ENCODE measurements around the gene CA6. TPM values are rescaled to one million over a fixed set of nuclear protein-coding genes. Genes with fewer than 3 reads are reported as not detected.
"Not testable (repeated sequence)": the region's sequence is repeated elsewhere in the genome, so short reads cannot be mapped to it uniquely, and the experiment has no call there.

Gene CA6
- total RNA-seq, 2 experiments from 2014 or later, result not detected

- BruUV-seq (replicated peaks), result no TSS peak
- ChIA-PET CTCF (ENCODE audit: unreplicated experiment) (interaction anchor here (1.0 kb wide), 1 partner anchor 48 kb away, joined by 3 read pairs; no protein-coding TSS in a partner anchor), POLR2A (interaction anchor here (0.6 to 1.0 kb wide), 3 partner anchors 9 to 755 kb away, joined by 3 to 4 read pairs (median 3); no protein-coding TSS in a partner anchor)
Observed at GRCh38 chr1:8915446-8915845, 30.2 kb upstream of the CA6 start.

DNA sequence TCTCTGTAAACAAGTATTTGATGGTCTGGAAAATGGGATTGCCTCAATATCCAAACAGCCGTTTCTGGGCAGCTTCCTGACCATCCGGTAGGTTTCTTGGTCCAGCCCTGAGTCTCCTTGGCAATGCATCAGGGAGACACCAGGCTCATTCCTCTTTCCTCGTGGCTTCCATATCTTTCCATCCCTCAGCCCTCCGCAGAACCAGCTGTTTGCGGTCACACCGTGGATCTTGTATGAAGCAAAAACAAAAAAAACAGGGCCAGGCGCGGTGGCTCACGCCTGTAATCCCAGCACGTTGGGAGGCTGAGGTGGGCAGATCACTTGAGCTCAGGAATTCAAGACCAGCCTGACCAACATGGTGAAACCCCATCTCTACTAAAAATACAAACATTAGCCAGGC is 28.1 kb upstream of the CA6 start:
- H3K36me3 ChIP-seq (ENCODE audit: insufficient read depth, low read length); H3K27ac ChIP-seq (ENCODE audit: low read depth, low read length, poor library complexity, severe bottlenecking); BruUV-seq (replicated peaks); CTCF ChIA-PET (ENCODE audit: unreplicated experiment); H3K4me3 ChIP-seq (ENCODE audit: low read depth, low read length, poor library complexity, severe bottlenecking); H3K9me3 ChIP-seq (ENCODE audit: low read length); H3K4me2 ChIP-seq (ENCODE audit: low read length); intact Hi-C loops (cut with micrococcal nuclease; ENCODE audit: unreplicated experiment); H2AFZ ChIP-seq (ENCODE audit: low read length); H4K20me1 ChIP-seq (ENCODE audit: insufficient read depth, low read length); H3K4me1 ChIP-seq (ENCODE audit: insufficient read depth, low read length, poor library complexity, severe bottlenecking); H3K79me2 ChIP-seq (ENCODE audit: insufficient read depth, low read depth, low read length); DNase-seq (ENCODE audit: low spot score); H3K9me2 ChIP-seq (ENCODE audit: insufficient read depth, low read length): not testable (repeated sequence)
- POLR2A ChIA-PET, result interaction anchor here (0.7 kb wide), 1 partner anchor 1020 kb away, joined by 8 read pairs; no protein-coding TSS in a partner anchor

More at GRCh38 chr1:8915446-8915845, 30.2 kb upstream of the CA6 start:
- Histone ChIP-seq H4K20me1 (ENCODE audit: insufficient read depth, low read length) (no peaks in the 10 kb centered on the region), H2AFZ (ENCODE audit: low read length) (no peak overlapping the region), H3K4me1 (ENCODE audit: insufficient read depth, low read length, poor library complexity, severe bottlenecking) (peaks cover 4% of the 10 kb centered on the region), H3K9me2 (ENCODE audit: insufficient read depth, low read length) (no peaks in the 10 kb centered on the region), H3K36me3 (ENCODE audit: insufficient read depth, low read length) (no peaks in the 10 kb centered on the region), H3K4me3 (ENCODE audit: low read depth, low read length, poor library complexity, severe bottlenecking) (no peak overlapping the region), H3K27ac (ENCODE audit: low read depth, low read length, poor library complexity, severe bottlenecking) (no peak overlapping the region), H3K79me2 (ENCODE audit: insufficient read depth, low read depth, low read length) (no peaks in the 10 kb centered on the region), H3K9me3 (ENCODE audit: low read length) (no peaks in the 10 kb centered on the region), H3K4me2 (ENCODE audit: low read length) (no peak overlapping the region)
- intact Hi-C loops (cut with micrococcal nuclease; ENCODE audit: unreplicated experiment), result no loop called here
- no peak for DNase-seq (ENCODE audit: low spot score)
- no peak for TF ChIP-seq EZH2phosphoT487 (IDR thresholded peaks at IDR 0.05; ENCODE audit: borderline replicate concordance, low read depth, low read length)
- no peak for TF ChIP-seq CTCF (conservative IDR thresholded peaks at IDR 0.05; ENCODE audit: low read length)

GRCh38 chr1:8922962-8923361 is 22.7 kb upstream of the CA6 start:
- intact Hi-C loops (cut with micrococcal nuclease; ENCODE audit: unreplicated experiment), result no loop called here
- H3K27ac ChIP-seq (ENCODE audit: low read depth, low read length, poor library complexity, severe bottlenecking), result no peak overlapping the region
- TF ChIP-seq EZH2phosphoT487 (IDR thresholded peaks at IDR 0.05; ENCODE audit: borderline replicate concordance, low read depth, low read length) (no peak), CTCF (conservative IDR thresholded peaks at IDR 0.05; ENCODE audit: low read length) (no peak)
- CTCF ChIA-PET (ENCODE audit: unreplicated experiment), result no interaction called here
- H3K9me3 ChIP-seq (ENCODE audit: low read length), result no peaks in the 10 kb centered on the region
- no TSS peak for BruUV-seq (replicated peaks)
- peaks cover 4% of the 10 kb centered on the region for H3K4me1 ChIP-seq (ENCODE audit: insufficient read depth, low read length, poor library complexity, severe bottlenecking)
- POLR2A ChIA-PET, result no interaction called here
- H3K4me3 ChIP-seq (ENCODE audit: low read depth, low read length, poor library complexity, severe bottlenecking), result no peak overlapping the region
- H4K20me1 ChIP-seq (ENCODE audit: insufficient read depth, low read length), result no peaks in the 10 kb centered on the region
- H3K36me3 ChIP-seq (ENCODE audit: insufficient read depth, low read length), result no peaks in the 10 kb centered on the region
- H2AFZ ChIP-seq (ENCODE audit: low read length), result no peak overlapping the region
- H3K4me2 ChIP-seq (ENCODE audit: low read length), result no peak overlapping the region
- H3K9me2 ChIP-seq (ENCODE audit: insufficient read depth, low read length), result no peaks in the 10 kb centered on the region
- no peaks in the 10 kb centered on the region for H3K79me2 ChIP-seq (ENCODE audit: insufficient read depth, low read depth, low read length)
- no peak for DNase-seq (ENCODE audit: low spot score)
